ENCODE measurements around the gene IL12RB1.

DNA sequence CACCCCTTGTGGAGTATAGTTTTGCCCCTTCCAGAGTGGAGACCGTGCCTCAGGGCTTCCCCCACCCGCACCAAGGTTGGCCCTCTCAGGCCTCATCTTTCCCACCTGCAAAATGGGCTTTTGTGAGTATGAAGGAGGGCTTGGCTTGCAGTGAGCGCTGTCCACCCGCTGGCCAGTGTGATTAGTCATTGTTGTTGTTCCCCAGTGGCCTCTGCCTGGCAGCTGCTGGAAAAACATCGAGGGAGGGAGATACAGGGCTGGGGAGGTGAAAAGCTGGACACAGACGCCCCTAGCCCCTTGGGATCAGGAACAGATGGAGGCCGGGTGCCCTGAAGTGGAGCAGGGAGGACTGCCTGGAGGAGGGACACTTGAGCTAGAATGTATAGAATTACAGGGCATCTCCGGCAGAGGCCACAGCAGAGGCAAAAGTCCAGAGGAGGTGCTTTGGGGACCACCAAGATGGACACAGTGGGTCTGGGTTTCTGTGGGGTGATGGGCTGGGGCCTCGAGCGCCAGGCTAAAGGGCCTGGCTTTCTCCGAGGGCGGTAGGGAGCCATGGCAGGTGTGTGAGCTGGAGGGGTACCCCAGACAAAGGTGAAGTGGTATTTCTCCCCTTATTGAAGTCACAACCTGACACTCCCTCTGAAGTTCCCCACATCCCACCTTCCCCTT is 3.9 kb upstream of the IL12RB1 start:
- TF ChIP-seq, protein P1, sequence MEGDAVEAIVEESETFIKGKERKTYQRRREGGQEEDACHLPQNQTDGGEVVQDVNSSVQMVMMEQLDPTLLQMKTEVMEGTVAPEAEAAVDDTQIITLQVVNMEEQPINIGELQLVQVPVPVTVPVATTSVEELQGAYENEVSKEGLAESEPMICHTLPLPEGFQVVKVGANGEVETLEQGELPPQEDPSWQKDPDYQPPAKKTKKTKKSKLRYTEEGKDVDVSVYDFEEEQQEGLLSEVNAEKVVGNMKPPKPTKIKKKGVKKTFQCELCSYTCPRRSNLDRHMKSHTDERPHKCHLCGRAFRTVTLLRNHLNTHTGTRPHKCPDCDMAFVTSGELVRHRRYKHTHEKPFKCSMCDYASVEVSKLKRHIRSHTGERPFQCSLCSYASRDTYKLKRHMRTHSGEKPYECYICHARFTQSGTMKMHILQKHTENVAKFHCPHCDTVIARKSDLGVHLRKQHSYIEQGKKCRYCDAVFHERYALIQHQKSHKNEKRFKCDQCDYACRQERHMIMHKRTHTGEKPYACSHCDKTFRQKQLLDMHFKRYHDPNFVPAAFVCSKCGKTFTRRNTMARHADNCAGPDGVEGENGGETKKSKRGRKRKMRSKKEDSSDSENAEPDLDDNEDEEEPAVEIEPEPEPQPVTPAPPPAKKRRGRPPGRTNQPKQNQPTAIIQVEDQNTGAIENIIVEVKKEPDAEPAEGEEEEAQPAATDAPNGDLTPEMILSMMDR (IDR thresholded peaks at IDR 0.05; ENCODE audit: low read depth, low read length): no peak
- TF ChIP-seq EZH2phosphoT487 (IDR thresholded peaks at IDR 0.05; ENCODE audit: low read depth): no peak

Data from OCI-LY3 (cell line).